AG04450 (cell line): ENCODE measurements around the gene SCUBE3. TPM values are rescaled to one million over a fixed set of nuclear protein-coding genes. Genes with fewer than 3 reads are reported as not detected.

ENCODE experiments used
- CTCF ChIA-PET: fragments of 300-600, 350-600 bp; formaldehyde crosslinking; extraction: SDS; loops from one replicate; lab custom pipeline; 2022; ENCODE audit warnings: antibody characterized with exemption, inconsistent platforms; lab: Charles Lee
- POLR2A ChIA-PET: fragments of 350-600 bp; formaldehyde crosslinking; extraction: SDS; loops from one replicate; lab custom pipeline; 2021; ENCODE audit warnings: antibody characterized with exemption, inconsistent platforms; lab: Yijun Ruan, JAX
- DNase-seq: peaks from one replicate; pipeline ENCODE4 v3.0.0-alpha.2; 2011; ENCODE audit warnings: low read depth, low spot score
- H3K27ac ChIP-seq: one replicate; pipeline ENCODE4 v1.5.1; 2012; ENCODE audit warnings: low read depth, low read length, control low read depth
- H3K27me3 ChIP-seq: one replicate; pipeline ENCODE4 v1.6.0; 2012; ENCODE audit warnings: low read length; ENCODE audit not compliant: control insufficient read depth, insufficient read depth
- H3K4me3 ChIP-seq: 2 replicates; pipeline ENCODE4 v1.5.1; 2011; ENCODE audit warnings: mild to moderate bottlenecking, low read depth, low read length, control low read depth
- H3K9me3 ChIP-seq: 2 replicates; pipeline ENCODE4 v1.5.1; 2012; ENCODE audit warnings: low read length; ENCODE audit not compliant: control insufficient read depth, insufficient read depth
- CTCF ChIP-seq: IDR thresholded peaks from 2 replicates; pipeline ENCODE4 v1.5.1; 2011; ENCODE audit warnings: low read depth, low read length, control low read depth, inconsistent platforms
- polyA plus RNA-seq: library from polyadenylated mRNA; depleted of rRNA; stranded (reverse); fragments of >200 nt; gene quantifications from 2 replicates; pipeline ENCODE4 v1.2.3, GENCODE V29; 2011

The SCUBE3 gene
- polyA plus RNA-seq, 1 experiment = 6.7 TPM

DNA sequence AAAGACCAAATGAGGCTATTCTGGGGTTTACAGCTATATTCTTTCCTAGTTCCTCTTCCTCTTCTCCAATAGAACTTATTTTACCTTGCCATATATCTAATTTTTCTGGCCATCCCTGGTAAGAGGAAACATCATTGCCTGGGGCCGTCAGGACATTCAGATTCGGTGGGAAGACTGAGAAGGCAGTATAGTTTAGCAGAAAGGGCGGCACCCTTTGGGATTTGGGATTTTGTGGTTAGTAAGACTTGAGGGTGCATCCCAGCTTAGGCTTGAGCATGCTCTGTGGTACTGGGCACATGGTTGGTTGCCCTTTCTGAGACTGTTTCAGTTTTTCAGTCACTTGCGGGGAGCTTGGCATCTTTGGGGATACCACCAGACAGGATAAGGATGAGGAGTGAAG, 21.1 kb downstream of the SCUBE3 start:
- Histone ChIP-seq H3K4me3 (no peak overlapping the region), H3K9me3 (peaks cover 14% of the 10 kb centered on the region), H3K27me3 (no peaks in the 10 kb centered on the region), H3K27ac (no peak overlapping the region)
- DNase-seq = no peak
- TF ChIP-seq CTCF = no peak
- ChIA-PET POLR2A (interaction anchor here (0.6 kb wide), 1 partner anchor 40 kb away, joined by 3 read pairs; no protein-coding TSS in a partner anchor), CTCF (no interaction called here)

DNA sequence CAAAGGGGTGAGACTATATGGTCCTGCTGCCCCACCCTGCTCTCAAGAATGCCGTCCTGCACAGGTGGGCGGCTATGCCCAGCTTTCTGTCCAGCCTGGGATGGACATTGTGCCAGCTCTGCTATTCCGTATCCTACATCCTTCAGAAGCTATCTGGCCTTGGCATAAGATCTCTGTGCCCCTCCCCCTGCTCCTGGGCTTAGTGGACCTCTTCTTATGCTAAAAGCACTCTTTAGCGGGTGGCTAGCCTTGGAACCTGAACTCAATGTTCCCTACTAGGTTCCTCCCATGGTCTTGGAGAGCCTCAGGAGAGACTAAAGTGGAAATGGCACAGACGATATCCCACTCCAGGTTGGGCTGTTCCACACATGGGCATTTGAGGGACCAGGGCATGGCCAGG, 22.5 kb downstream of the SCUBE3 start:
- Histone ChIP-seq H3K27me3 (no peaks in the 10 kb centered on the region), H3K4me3 (no peak overlapping the region), H3K27ac (no peak overlapping the region), H3K9me3 (peaks cover 14% of the 10 kb centered on the region)
- no peak for TF ChIP-seq CTCF
- ChIA-PET CTCF (interaction anchor here (1.3 kb wide), 1 partner anchor 249 kb away, joined by 4 read pairs; no protein-coding TSS in a partner anchor), POLR2A (no interaction called here)
- no peak for DNase-seq

- H3K9me3 ChIP-seq = peaks cover 14% of the 10 kb centered on the region
- POLR2A ChIA-PET = no interaction called here
- no peaks in the 10 kb centered on the region for H3K27me3 ChIP-seq
- H3K27ac ChIP-seq = no peak overlapping the region
- CTCF ChIA-PET = interaction anchor here (0.6 to 1.3 kb wide), 3 partner anchors 32 to 250 kb away, joined by 3 to 4 read pairs (median 3); no protein-coding TSS in a partner anchor
- no peak for DNase-seq
- no peak for TF ChIP-seq CTCF
- H3K4me3 ChIP-seq = no peak overlapping the region
Observed at GRCh38 chr6:35237476-35237875, 23.7 kb downstream of the SCUBE3 start.

DNA sequence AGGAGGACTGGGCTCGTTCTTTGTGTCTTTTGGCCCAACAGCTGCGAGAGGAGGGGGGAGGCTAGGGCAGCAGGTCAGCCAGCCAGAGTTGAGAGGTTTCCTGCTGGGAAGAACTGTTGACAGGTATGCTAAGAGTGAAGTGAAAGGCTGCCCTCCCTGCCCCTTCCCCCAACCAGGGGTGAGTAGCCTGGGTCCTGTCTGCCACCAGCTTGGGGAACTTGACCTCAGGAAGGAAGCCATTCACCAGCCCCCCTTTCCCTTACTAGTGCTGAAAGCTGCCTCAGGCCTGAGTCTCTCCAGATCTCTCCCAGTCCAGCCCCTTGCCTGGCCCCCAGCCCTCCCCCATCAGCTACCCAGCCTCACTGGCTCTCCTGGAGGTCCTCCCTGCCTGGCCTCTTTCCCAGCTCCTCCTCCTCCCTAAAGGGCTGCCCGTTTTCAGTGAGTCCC, 25.1 kb downstream of the SCUBE3 start:
- Histone ChIP-seq H3K27ac (no peak overlapping the region), H3K27me3 (no peaks in the 10 kb centered on the region), H3K4me3 (no peak overlapping the region), H3K9me3 (peaks cover 14% of the 10 kb centered on the region)
- no peak for TF ChIP-seq CTCF
- ChIA-PET CTCF (interaction anchor here (3.9 kb wide), 1 partner anchor 252 kb away, joined by 46 read pairs; no protein-coding TSS in a partner anchor), POLR2A (no interaction called here)
- no peak for DNase-seq

DNA sequence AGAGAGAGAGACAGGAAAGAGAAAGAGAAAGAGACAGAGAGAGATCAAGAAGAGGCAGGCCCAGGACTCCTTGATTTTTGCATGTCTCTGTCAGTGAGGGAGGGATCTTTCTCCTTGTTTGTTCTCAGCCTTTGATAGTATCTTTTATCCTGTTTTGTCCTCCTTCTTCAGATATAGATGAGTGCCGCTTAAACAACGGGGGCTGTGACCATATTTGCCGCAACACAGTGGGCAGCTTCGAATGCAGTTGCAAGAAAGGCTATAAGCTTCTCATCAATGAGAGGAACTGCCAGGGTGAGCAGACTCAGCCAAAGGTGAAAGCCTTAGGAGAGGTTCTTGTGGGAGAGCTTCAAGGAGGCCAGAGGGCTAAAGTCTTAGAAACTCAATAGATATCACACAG, 25.8 kb downstream of the SCUBE3 start:
- no peak overlapping the region for H3K27ac ChIP-seq
- ChIA-PET CTCF (interaction anchor here (0.8 to 4.3 kb wide), 9 partner anchors 9 to 252 kb away, joined by 3 to 62 read pairs (median 23); partner anchors contain the start of gene ZNF76), POLR2A (no interaction called here)
- DNase-seq = no peak
- H3K9me3 ChIP-seq = peaks cover 13% of the 10 kb centered on the region
- H3K27me3 ChIP-seq = no peaks in the 10 kb centered on the region
- H3K4me3 ChIP-seq = no peak overlapping the region
- TF ChIP-seq CTCF = no peak
